Thyroid gland (tissue), 4 donors: ENCODE results near the gene AHI1. TPM values are rescaled to one million over a fixed set of nuclear protein-coding genes. Genes with fewer than 3 reads are reported as not detected.
"Not testable (repeated sequence)": the region's sequence is repeated elsewhere in the genome, so short reads cannot be mapped to it uniquely, and the experiment has no call there.

ENCODE experiments used
- DNase-seq, 2 donors: peaks; one replicate each; pipeline ENCODE4 v3.0.0-alpha.2; 2019
- H3K27ac ChIP-seq, 3 donors: fragments of 200-600 bp; sonication (generic); 1 replicate in 2 of 3; 2 replicates in 1 of 3; pipeline ENCODE4 v1.5.1; 2016 to 2019; ENCODE audit warnings: mild to moderate bottlenecking in 1 of 3, moderate library complexity in 1 of 3
- H3K27me3 ChIP-seq: fragments of 200-600 bp; sonication (generic); one replicate; pipeline ENCODE4 v1.5.1; 2019
- H3K36me3 ChIP-seq, 2 donors: fragments of 200-600 bp; sonication (generic); one replicate each; pipeline ENCODE4 v1.5.1; 2016 to 2019
- H3K4me1 ChIP-seq, 2 donors: fragments of 200-600 bp; sonication (generic); one replicate each; pipeline ENCODE4 v1.5.1; 2017 to 2019
- H3K4me3 ChIP-seq, 3 donors: fragments of 200-600 bp; sonication (generic); replicated peaks in 1 of 3; 1 replicate in 2 of 3; 2 replicates in 1 of 3; pipeline ENCODE4 v1.5.1; 2016; ENCODE audit warnings: mild to moderate bottlenecking in 1 of 3
- H3K9me3 ChIP-seq: fragments of 200-600 bp; sonication (generic); one replicate; pipeline ENCODE4 v1.5.1; 2017
- CTCF ChIP-seq, 6 experiments: fragments of 200-600 bp in 3 of 6; fragments of 450-650 bp in 3 of 6; sonication (generic) in 3 of 6; IDR thresholded peaks; one replicate each; pipeline ENCODE4 v1.5.1; 2016 to 2019; ENCODE audit warnings: antibody characterized with exemption in 6 of 6, mild to moderate bottlenecking in 2 of 6, inconsistent platforms in 1 of 6, moderate library complexity in 1 of 6
- POLR2A ChIP-seq, 2 donors: fragments of 450-650 bp; IDR thresholded peaks; one replicate each; pipeline ENCODE4 v1.6.1; 2017; ENCODE audit warnings: antibody characterized with exemption in 2 of 2, mild to moderate bottlenecking in 2 of 2, moderate library complexity in 1 of 2
- WGBS, 2 donors: methylation state at CpG; one replicate each; pipeline ENCODE4 v1.1.5; 2017; 5-methylcytosine and 5-hydroxymethylcytosine counted together
- intact Hi-C: fragments of 100-400 bp; cut with DNase I; formaldehyde crosslinking; loops from one replicate; pipeline ENCODE4 v1.15.1; 2023
- total RNA-seq, 4 donors: library from RNA; depleted of rRNA; stranded (reverse); fragments of >200 nt; gene quantifications; one replicate each; pipeline ENCODE4 v1.2.3, GENCODE V29; 2016

The AHI1 gene
- total RNA-seq, 4 donors from 2014 or later: 25.5 to 53.3 (median 42.1) TPM

GRCh38 chr6:135490381-135490780 is 7.2 kb downstream of the AHI1 start:
- DNase-seq: no peak
- no peak overlapping the region for H3K4me3 ChIP-seq
- WGBS, 2 donors: 93 to 97% methylated on average over 3 of the region's 3 CpGs
- no peaks in the 10 kb centered on the region for H3K9me3 ChIP-seq
- TF ChIP-seq POLR2A (IDR thresholded peaks at IDR 0.05): no peak
- no peak for TF ChIP-seq CTCF (IDR thresholded peaks at IDR 0.05)
- H3K27me3 ChIP-seq: no peaks in the 10 kb centered on the region
- no peak overlapping the region for H3K27ac ChIP-seq
- no peaks in the 10 kb centered on the region for H3K4me1 ChIP-seq
- H3K36me3 ChIP-seq: peaks cover 8 to 13% of the 10 kb centered on the region in 2 donors
- intact Hi-C loops: no loop called here

GRCh38 chr6:135488023-135488422 is 9.5 kb downstream of the AHI1 start:
- no peak overlapping the region for H3K4me3 ChIP-seq
- no peaks in the 10 kb centered on the region for H3K27me3 ChIP-seq
- WGBS, 2 donors: 92 to 93% methylated on average over 3 of the region's 3 CpGs
- no peaks in the 10 kb centered on the region for H3K9me3 ChIP-seq
- intact Hi-C loops: no loop called here
- no peak overlapping the region for H3K27ac ChIP-seq
- no peak for TF ChIP-seq CTCF (IDR thresholded peaks at IDR 0.05)
- no peak for TF ChIP-seq POLR2A (IDR thresholded peaks at IDR 0.05)
- DNase-seq: no peak
- H3K4me1 ChIP-seq: no peaks in the 10 kb centered on the region
- peaks cover 8 to 13% of the 10 kb centered on the region in 2 donors for H3K36me3 ChIP-seq

- WGBS, 2 donors: 96 to 98% methylated on average over 2 of the region's 2 CpGs
- intact Hi-C loops: not testable (repeated sequence)
Measured at GRCh38 chr6:135483903-135484302, 13.6 kb downstream of the AHI1 start.

GRCh38 chr6:135481783-135482369 is 15.7 kb downstream of the AHI1 start:
- Histone ChIP-seq H3K4me3 (no peak overlapping the region), H3K9me3 (no peaks in the 10 kb centered on the region), H3K27me3 (no peaks in the 10 kb centered on the region), H3K27ac (no peak overlapping the region), H3K36me3 (peaks cover 4 to 24% of the 10 kb centered on the region in 2 donors), H3K4me1 (no peaks in the 10 kb centered on the region)
- TF ChIP-seq POLR2A (IDR thresholded peaks at IDR 0.05): no peak
- TF ChIP-seq CTCF (IDR thresholded peaks at IDR 0.05): no peak
- intact Hi-C loops: no loop called here
- DNase-seq: no peak
- 94 to 97% methylated on average over 3 of the region's 3 CpGs for WGBS, 2 donors

More at GRCh38 chr6:135483903-135484302, 13.6 kb downstream of the AHI1 start:
- not testable (repeated sequence) for H3K9me3 ChIP-seq, DNase-seq, H3K4me3 ChIP-seq, H3K4me1 ChIP-seq, H3K27me3 ChIP-seq, H3K27ac ChIP-seq
- H3K36me3 ChIP-seq: peaks cover 4 to 21% of the 10 kb centered on the region in 2 donors

- Histone ChIP-seq H3K36me3 (peaks cover 4 to 18% of the 10 kb centered on the region in 2 donors), H3K4me1 (no peaks in the 10 kb centered on the region), H3K4me3 (no peak overlapping the region), H3K27ac (no peak overlapping the region), H3K9me3 (no peaks in the 10 kb centered on the region), H3K27me3 (no peaks in the 10 kb centered on the region)
- DNase-seq: no peak
- TF ChIP-seq CTCF (IDR thresholded peaks at IDR 0.05): no peak
- TF ChIP-seq POLR2A (IDR thresholded peaks at IDR 0.05): no peak
- intact Hi-C loops: no loop called here
- 96 to 99% methylated on average over 2 of the region's 2 CpGs for WGBS, 2 donors
Measured at GRCh38 chr6:135479601-135480000, 17.9 kb downstream of the AHI1 start.
